Measurements from ENCODE around the gene AGMAT.

The AGMAT gene

DNA sequence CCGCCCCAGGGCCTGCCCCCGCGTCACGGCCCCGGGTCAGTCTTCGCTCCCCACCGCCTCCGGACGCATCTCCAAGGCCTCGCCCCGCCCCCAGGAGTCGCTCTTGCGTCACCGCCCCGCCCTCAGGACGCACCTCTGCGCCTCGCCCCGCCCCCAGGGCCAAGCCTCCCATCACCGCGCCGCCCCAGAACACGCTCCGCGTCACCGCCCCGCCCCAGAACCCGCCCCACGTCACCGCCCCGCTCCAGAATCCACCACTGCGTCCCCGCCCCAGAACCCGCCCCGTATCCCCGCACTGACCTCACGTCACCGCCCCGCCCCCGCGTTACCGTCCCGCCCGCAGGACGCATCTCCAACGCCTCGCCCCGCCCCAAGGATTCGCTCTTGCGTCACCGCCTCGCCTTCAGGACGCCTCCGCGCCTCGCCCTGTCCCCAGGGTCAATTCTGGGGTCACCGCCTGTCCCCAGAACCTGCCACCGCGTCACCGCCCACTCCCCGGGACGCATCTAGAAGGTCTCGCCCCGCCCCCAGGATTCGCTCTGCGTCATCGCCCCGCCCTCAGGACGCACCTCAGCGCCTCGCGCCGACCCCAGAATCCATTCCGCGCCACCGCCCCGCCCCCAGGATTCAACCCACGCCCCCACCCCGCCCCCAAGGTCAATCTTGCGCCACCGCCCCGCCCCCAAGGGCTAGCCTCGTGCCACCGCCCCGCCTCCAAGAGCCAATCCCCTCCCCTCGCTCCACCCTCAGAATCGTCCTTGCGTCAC is 60.4 kb downstream of the AGMAT start:
- in situ Hi-C loops (cut with HindIII; ENCODE audit: low sequenced_read_pairs) = no loop called here
- TF ChIP-seq, protein P1, sequence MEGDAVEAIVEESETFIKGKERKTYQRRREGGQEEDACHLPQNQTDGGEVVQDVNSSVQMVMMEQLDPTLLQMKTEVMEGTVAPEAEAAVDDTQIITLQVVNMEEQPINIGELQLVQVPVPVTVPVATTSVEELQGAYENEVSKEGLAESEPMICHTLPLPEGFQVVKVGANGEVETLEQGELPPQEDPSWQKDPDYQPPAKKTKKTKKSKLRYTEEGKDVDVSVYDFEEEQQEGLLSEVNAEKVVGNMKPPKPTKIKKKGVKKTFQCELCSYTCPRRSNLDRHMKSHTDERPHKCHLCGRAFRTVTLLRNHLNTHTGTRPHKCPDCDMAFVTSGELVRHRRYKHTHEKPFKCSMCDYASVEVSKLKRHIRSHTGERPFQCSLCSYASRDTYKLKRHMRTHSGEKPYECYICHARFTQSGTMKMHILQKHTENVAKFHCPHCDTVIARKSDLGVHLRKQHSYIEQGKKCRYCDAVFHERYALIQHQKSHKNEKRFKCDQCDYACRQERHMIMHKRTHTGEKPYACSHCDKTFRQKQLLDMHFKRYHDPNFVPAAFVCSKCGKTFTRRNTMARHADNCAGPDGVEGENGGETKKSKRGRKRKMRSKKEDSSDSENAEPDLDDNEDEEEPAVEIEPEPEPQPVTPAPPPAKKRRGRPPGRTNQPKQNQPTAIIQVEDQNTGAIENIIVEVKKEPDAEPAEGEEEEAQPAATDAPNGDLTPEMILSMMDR (IDR thresholded peaks at IDR 0.05; ENCODE audit: low read depth, low read length) = no peak
- peak; percentile 99 for DNase-seq (ENCODE audit: low read depth, low spot score)
- H3K4me3 ChIP-seq (ENCODE audit: low read depth, low read length) = peak overlapping the region; percentile 61

DNA sequence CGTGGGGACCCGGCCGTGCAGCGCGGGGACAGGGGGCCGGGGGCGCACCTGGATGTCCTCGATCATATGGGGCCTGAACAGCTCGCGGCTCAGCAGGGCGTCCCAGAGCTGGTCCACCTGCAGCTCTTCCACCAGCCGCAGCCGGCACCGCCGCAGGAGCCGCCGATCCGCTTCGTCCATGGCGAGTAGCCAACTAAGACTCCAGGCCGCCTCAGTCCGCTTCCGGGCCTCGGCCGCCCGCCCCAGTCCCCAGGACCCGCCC is 60.9 kb downstream of the AGMAT start, which contains the start of gene CASP9:
TSS of gene CASP9 (minus strand) at position 195 of the 262 bp plus-strand sequence. CDS start at position 180, 15 bp downstream.
- H3K4me3 ChIP-seq (ENCODE audit: low read depth, low read length) = peak within 1 kb of the TSS; percentile 63
- TF ChIP-seq, protein P1 (IDR thresholded peaks at IDR 0.05; ENCODE audit: low read depth, low read length) = no peak
- no peak for DNase-seq (ENCODE audit: low read depth, low spot score)
- in situ Hi-C loops (cut with HindIII; ENCODE audit: low sequenced_read_pairs) = no loop called here

DNA sequence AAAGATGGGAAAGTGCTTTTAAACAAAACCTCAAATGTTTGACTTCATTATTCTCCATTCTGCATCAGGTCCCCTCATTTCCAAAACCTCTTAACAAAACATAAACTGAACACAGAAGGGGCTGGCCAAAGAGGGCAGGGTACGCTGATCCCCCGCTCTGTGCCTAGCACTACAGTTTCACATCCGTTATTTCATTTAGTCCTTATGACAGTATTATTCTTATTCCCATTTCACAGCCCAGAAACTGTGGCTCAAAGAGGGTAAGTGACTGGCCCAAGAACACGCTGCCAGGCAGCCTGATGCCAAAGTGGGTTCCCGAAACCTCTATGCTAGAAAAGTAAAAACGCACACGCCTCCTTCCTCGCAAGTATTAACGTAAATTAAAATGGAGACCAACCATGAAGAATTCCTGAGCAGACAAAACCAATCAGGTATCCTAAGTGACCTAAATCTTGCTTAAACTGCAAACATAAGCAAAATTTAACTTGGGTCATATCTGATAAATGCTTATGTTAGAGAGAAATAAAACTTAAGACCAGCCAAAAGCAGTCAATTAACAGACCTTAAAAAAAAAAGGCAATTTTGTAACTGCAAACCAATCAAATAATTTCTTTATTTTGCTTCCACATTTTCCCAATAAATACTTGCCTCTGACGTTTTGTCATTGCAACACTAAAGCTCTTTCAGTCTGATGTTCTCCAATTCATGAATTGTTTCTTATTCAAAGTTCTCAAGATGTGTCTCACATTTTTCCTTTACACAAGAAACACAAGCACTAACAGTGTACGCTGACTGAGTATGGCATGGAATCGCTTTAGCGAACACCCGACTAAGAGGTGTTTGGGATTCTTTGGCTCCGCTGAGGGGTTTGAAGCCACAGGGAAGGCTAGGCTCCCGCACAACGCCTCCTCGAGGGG is 61.5 kb downstream of the AGMAT start:
- TF ChIP-seq, protein P1 (IDR thresholded peaks at IDR 0.05; ENCODE audit: low read depth, low read length) = no peak
- in situ Hi-C loops (cut with HindIII; ENCODE audit: low sequenced_read_pairs) = no loop called here
- H3K4me3 ChIP-seq (ENCODE audit: low read depth, low read length) = peak overlapping the region; percentile 51
- peak; percentile 47 for DNase-seq (ENCODE audit: low read depth, low spot score)

DNA sequence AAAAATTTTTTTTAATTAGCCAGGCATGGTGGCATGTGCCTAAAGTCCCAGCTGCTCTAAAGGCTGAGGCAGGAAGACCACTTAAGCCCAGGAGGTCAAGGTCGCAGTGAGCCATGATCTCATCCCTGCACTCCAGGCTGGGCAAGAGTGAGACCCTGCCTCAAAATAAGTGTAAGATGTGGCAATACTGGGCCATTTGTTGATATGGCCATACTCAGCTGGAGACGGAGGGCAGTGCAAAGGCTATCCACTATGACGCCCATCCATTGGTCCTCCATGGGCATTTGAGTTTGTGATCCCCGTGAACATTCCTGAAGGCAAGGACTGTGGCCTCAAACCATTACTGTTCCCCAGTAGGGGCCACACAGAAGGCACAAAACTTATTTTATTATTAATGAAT is 62.3 kb downstream of the AGMAT start:
- no peak overlapping the region for H3K4me3 ChIP-seq (ENCODE audit: low read depth, low read length)
- TF ChIP-seq, protein P1 (IDR thresholded peaks at IDR 0.05; ENCODE audit: low read depth, low read length) = no peak
- in situ Hi-C loops (cut with HindIII; ENCODE audit: low sequenced_read_pairs) = no loop called here
- DNase-seq (ENCODE audit: low read depth, low spot score) = no peak
